IMR-90 (cell line): ENCODE data around the gene ZDHHC22.

ENCODE experiments used
- CEBPB ChIP-seq: IDR thresholded peaks from 2 replicates; pipeline ENCODE4 v1.6.1; 2012; ENCODE audit warnings: low read depth, low read length, improper control_type of control experiment
- CTCF ChIP-seq: conservative IDR thresholded peaks from 2 replicates; pipeline ENCODE4 v1.5.1; 2012; ENCODE audit warnings: mild to moderate bottlenecking, low read depth, low read length, improper control_type of control experiment
- MAFK ChIP-seq: IDR thresholded peaks from 2 replicates; pipeline ENCODE4 v1.6.1; 2012; ENCODE audit warnings: low read depth, low read length, improper control_type of control experiment
- MAZ ChIP-seq: IDR thresholded peaks from 2 replicates; pipeline ENCODE4 v1.6.1; 2012; ENCODE audit warnings: low read depth, mild to moderate bottlenecking, low read length, improper control_type of control experiment, moderate library complexity, borderline replicate concordance
- MXI1 ChIP-seq: IDR thresholded peaks from 2 replicates; pipeline ENCODE4 v1.6.1; 2012; ENCODE audit warnings: low read depth, mild to moderate bottlenecking, low read length, moderate library complexity, borderline replicate concordance
- NFE2L2 ChIP-seq: fragments of 150-350 bp; IDR thresholded peaks from 2 replicates; pipeline ENCODE4 v1.6.1; 2016; ENCODE audit warnings: low read depth, mild to moderate bottlenecking, low read length
- POLR2A ChIP-seq: IDR thresholded peaks from 2 replicates; pipeline ENCODE4 v1.6.1; 2012; ENCODE audit warnings: mild to moderate bottlenecking, low read depth, low read length
- RAD21 ChIP-seq: IDR thresholded peaks from 2 replicates; pipeline ENCODE4 v1.6.1; 2012; ENCODE audit warnings: low read length, improper control_type of control experiment
- RFX5 ChIP-seq: IDR thresholded peaks from 2 replicates; pipeline ENCODE4 v1.8.0; 2012; ENCODE audit warnings: low read depth, mild to moderate bottlenecking, low read length, moderate library complexity

DNA sequence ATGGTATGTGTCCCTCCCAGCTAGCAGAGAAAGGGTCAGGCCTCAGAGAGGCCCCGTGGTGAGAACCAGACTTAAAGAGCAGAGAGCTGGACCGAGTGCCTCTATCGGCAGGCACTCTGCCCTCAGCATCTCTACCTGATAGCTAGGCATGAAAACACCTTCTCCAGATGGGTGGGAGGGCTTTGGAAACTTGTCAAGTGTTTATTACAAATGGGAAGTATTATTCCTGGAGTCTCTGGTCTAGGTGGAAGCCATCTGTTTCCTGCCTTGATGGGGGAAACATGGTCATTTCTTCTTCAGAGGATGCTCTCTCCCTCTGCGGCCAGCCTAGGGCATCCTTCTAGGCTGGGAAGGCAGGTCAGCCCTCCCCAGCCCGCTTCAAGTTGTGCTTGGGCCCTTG is 42.3 kb upstream of the ZDHHC22 start:
- TF ChIP-seq POLR2A (no peak), CTCF (no peak), RAD21 (no peak), RFX5 (no peak), CEBPB (no peak), MXI1 (no peak), MAFK (no peak), NFE2L2 (no peak), MAZ (no peak)
